ENCODE data around the gene STYK1.
"Not testable (repeated sequence)": the region's sequence is repeated elsewhere in the genome, so short reads cannot be mapped to it uniquely, and the experiment has no call there.

The STYK1 gene

DNA sequence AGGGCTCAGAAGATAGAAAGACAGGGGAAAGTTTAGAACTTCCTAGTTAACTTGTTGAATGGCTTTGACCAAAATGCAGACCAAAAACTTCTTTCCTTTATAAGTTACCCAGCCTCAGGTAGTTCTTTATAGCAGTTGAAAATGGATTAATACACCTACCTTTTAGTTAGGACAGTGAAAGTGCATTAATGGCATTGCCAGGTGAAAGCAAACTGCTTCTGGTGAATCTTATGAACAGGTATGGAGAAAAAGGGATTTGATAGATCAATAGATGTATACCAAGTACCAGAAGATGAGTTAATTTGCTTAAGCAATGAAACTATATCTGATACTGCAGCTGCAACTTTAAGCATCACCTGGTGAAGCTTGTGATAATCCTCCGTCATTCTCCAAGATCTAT, 14.2 kb upstream of the STYK1 start:
- no peak for DNase-seq

GRCh38 chr12:10672231-10672868, 1.5 kb downstream of the STYK1 start:
- DNase-seq = no peak

DNA sequence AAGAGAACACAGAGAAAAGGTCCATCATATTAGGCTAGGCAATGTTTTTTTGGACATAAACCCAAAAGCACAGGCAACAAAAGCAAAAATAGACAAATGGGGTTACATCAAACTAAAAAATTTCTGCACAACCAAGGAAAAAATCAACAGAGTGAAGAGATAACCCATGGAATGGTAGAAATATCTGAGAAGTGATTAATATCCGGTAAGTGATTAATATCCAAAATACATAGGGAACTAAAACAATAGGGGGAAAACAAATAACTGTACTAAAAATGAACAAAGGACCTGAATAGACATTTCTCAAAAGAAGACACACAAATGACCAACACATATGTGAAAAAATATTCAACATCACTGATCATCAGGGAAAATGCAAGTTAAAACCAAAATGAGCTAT, 4.3 kb downstream of the STYK1 start:
- DNase-seq = no peak

DNA sequence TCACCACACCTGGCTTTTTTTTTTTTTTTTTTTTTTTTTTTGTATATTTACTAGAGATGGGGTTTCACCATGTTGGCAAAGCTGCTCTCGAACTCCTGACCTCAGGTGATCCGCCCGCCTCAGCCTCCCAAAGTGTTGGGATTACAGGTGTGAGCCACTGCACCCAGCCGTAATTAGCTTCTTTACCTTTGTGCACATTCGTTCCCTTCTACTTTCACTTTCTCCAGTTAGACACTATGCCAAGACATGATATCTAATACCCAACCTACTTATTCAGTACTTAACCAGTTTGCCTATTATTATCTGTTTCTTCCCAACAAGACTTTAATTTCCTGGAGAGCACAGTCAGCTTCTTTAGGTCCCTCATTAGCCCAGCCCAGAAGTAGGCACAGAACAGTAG, 5.3 kb downstream of the STYK1 start:
- DNase-seq = no peak

DNA sequence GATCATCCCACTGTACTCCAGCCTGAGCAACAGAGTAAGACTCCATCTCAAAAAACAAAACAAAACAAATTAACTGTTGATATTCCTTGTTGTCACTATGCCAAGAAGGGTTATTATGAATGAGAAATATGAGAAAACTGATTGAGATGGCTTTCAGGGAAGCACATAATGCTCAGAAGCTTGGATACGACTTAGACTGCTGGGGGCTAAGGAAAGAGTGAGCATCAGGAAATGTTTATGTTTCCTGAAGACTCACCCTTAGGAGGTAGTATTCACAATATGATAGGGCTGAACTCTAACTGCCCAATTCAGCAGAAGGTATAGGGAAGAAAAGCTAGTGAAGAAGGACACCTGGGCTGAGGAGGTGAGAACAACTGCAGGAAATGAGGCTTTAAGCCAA, 6.3 kb downstream of the STYK1 start:
- no peak for DNase-seq

DNA sequence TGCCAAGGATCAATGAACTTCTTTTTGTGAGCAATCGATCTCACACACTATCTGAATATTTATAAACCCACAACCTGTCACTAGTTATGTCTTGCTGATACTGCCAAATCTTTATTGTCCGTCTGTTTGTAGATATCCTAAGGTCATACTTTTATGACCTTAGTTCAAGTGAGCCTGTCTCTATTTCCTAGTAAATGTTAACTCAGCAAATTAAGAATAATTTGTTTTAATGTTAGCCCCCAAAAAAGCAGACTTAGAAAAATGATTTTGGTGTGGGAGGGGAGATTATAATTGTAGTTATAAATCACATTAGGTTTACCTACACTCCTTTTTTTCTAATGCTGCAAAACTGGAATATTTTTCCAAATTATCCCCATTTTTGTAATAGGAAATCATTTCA, 9.4 kb downstream of the STYK1 start:
- no peak for DNase-seq

- DNase-seq = no peak
Observed at GRCh38 chr12:10663869-10664268, 10.0 kb downstream of the STYK1 start.

GRCh38 chr12:10661338-10661737, 12.5 kb downstream of the STYK1 start:
- no peak for DNase-seq

- DNase-seq = no peak
Observed at GRCh38 chr12:10654003-10654402, 19.8 kb downstream of the STYK1 start.

DNA sequence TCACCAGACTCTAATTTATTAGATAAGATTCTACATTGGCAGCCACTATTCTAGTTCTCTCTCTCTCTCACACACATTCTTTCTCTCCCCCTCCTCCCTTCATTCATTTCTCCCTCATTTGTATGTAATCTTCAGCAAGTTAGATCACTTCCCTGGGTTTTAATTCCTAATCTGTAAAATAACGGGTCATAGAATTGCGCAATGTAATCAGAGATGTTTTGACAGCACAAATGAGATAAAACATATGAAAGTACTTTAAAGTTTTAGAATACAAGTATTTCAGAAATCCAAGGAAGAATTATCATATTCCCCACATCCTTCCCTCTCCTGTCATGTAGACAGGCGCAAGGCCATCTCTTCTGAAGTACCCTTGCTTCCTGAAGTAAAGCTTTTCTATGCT, 21.7 kb downstream of the STYK1 start:
- DNase-seq = no peak

DNA sequence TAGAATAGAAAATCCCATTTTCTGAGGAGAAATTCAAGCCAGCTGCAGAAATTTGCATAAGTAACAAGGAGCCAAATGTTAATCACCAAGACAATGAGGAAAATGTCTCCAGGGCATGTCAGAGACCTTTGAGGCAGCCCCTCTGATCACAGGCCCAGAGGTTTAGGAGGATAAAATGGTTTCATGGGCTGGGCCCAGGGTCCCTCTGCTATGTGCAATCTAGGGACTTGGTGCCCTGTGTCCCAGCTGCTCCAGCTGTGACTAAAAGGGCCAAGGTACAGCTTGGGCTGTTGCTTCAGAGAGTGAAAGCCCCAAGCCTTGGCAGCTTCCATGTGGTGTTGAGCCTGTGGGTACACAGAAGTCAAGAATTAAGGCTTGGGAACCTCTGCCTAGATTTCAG, 27.3 kb downstream of the STYK1 start:
- not testable (repeated sequence) for DNase-seq

- no peak for DNase-seq
Observed at GRCh38 chr12:10645910-10646309, 27.9 kb downstream of the STYK1 start.

DNA sequence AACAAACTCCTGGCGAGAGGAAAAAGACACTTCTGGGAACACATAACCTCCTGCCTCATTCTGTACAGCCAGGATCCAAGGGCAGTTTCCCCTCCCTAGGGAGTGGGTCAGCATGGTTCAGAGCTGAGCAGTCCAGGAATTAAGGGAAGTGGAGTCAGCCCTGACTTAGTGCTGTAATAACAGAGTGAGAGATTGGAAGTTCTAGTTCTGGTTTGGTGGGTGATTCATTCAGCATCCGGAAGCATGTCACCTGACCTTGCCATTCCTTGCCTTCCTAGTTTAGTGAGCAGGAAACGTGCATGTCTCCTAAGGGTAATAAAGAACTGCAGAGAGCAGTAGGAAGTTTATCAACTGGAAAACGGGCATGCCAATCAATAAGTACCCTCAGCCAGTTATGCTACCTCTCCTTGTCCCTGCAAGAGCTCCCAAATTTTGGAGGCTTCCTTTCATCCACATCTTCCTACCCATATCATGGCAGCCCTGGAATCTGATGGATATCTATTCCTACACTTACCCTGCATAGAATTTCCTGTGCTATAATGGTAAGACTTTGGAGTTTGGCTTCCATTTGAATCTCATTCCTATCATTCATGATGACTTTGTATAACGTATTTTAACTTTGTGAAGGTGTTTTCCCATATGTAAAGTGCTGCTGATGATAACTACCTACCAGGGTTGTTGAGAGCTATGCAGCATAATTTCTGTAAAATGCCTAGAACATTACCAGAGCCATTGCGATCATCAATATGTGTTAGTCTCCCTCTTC, 31.9 kb downstream of the STYK1 start:
- DNase-seq = no peak

- no peak for DNase-seq
Observed at GRCh38 chr12:10638728-10639127, 35.1 kb downstream of the STYK1 start.

GRCh38 chr12:10636611-10637010, 37.2 kb downstream of the STYK1 start:
- no peak for DNase-seq

DNA sequence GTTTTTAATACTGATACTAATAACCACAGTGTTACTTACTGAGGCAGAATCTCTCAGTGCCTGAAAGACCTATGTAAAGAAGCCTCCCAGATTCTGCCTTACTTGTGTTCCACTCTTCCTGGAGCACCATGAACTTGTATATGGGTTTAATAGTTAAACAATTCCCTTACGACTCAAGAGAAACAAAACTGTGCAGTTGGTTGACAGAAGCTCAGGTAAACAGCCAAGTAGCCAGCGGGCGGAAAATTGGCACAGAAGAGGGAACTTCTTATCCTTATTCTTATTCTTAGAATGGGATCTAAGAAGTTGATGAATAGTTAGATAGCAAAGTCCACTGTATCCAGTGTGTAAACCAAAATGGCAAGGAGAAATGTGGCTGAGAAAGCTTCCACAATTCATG, 37.7 kb downstream of the STYK1 start:
- DNase-seq = no peak

GRCh38 chr12:10635306-10635705, 38.5 kb downstream of the STYK1 start:
- DNase-seq = no peak

GRCh38 chr12:10634427-10634826, 39.4 kb downstream of the STYK1 start:
- DNase-seq = no peak

GRCh38 chr12:10633541-10633940, 40.3 kb downstream of the STYK1 start:
- no peak for DNase-seq

DNA sequence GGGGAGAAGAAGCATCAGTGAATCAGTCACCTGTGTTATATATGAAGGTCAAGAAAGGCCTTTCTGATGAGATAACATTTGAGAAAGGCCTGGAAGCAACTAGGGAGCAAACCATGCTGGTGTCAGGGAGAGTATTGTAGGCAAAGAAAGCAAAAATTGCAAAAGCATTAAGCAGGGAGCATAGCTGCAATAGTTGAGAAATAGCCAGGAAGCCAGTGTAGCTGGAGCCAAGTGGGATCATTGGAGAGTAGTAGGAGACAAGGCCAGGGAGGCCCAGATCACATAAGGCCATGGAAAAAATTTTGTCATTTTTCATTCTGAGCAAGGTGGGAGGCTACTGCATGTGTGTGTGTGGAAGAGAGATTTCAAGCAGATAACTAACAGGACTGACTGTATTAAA, 41.6 kb downstream of the STYK1 start:
- no peak for DNase-seq

- no peak for DNase-seq
Observed at GRCh38 chr12:10624605-10625004, 49.2 kb downstream of the STYK1 start.

DNA sequence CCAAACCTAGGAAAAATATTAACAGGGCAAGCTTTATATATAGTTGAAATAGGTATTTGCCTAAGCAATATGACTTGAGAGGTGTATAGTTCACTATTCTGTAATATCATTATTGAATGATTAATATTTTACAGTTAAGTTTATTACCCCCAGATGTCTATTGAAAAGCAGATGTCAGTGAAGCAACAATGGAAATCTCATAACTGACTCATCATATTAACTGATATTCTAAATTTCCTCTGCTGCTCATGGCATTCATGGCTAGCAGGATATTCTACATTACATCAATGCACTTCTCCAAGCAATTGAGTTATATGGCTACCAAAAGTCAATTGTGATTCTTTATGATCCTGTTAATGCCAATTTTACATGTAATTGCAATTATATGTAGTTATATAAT, 50.7 kb downstream of the STYK1 start:
- no peak for DNase-seq

GRCh38 chr12:10621278-10621677, 52.6 kb downstream of the STYK1 start:
- no peak for DNase-seq

- DNase-seq = no peak
Observed at GRCh38 chr12:10620078-10620779, 53.6 kb downstream of the STYK1 start.
